Upper lobe of left lung (tissue), 4 donors: ENCODE measurements around the gene MMP7.

Experiments used
- POLR2A ChIP-seq, 4 donors: fragments of 450-650 bp; IDR thresholded peaks; one replicate each; pipeline ENCODE4 v1.5.1; 2016 to 2017; ENCODE audit warnings: antibody characterized with exemption in 4 of 4, mild to moderate bottlenecking in 2 of 4
- POLR2AphosphoS5 ChIP-seq, 2 donors: sonication (generic); formaldehyde crosslinking; IDR thresholded peaks; one replicate each; pipeline ENCODE4 v1.5.1; 2017; ENCODE audit warnings: antibody characterized with exemption in 2 of 2
- TF ChIP-seq, protein P1 (sequence below), 6 experiments: fragments of 450-650 bp in 4 of 6; fragments of 200-600 bp in 2 of 6; sonication (generic) in 2 of 6; IDR thresholded peaks; one replicate each; pipeline ENCODE4 v1.5.1; 2016 to 2019; ENCODE audit warnings: antibody characterized with exemption in 6 of 6

DNA sequence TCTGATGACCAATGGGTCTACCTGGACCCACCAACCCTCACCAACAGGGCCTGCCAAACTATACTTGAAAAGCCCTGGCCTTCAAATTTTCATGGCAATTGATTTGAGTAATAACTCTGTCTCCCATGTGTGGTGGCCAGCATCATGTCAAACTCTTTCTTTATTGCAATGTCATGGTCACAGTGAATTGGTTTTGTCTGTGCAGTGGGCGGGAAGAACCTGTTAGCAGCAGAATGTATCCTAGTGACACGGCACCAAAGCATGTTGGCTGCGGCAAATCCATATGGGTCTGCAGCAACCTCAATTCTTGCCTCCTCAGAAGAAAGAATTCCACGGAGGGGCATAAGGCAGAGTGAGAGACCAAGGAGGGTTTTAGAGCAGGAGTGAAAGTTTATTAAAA lies 58.4 kb downstream of the MMP7 start:
- TF ChIP-seq, protein P1, sequence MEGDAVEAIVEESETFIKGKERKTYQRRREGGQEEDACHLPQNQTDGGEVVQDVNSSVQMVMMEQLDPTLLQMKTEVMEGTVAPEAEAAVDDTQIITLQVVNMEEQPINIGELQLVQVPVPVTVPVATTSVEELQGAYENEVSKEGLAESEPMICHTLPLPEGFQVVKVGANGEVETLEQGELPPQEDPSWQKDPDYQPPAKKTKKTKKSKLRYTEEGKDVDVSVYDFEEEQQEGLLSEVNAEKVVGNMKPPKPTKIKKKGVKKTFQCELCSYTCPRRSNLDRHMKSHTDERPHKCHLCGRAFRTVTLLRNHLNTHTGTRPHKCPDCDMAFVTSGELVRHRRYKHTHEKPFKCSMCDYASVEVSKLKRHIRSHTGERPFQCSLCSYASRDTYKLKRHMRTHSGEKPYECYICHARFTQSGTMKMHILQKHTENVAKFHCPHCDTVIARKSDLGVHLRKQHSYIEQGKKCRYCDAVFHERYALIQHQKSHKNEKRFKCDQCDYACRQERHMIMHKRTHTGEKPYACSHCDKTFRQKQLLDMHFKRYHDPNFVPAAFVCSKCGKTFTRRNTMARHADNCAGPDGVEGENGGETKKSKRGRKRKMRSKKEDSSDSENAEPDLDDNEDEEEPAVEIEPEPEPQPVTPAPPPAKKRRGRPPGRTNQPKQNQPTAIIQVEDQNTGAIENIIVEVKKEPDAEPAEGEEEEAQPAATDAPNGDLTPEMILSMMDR (IDR thresholded peaks at IDR 0.05), result no peak
- no peak for TF ChIP-seq POLR2A (IDR thresholded peaks at IDR 0.05)
- no peak for TF ChIP-seq POLR2AphosphoS5 (IDR thresholded peaks at IDR 0.05)
